ENCODE results near the gene ATP2B2.

ATP2B2 gene

GRCh38 chr3:10408680-10409079, 96.7 kb downstream of the ATP2B2 start:
- DNase-seq (ENCODE audit: low spot score) = no peak
- TF ChIP-seq CTCF (IDR thresholded peaks at IDR 0.05; ENCODE audit: extremely low read depth, insufficient read depth, missing control alignments) = no peak
- in situ Hi-C loops (cut with MboI; ENCODE audit: low pct_unique_long_range_greater_than_20kb, low sequenced_read_pairs, unreplicated experiment) = no loop called here

GRCh38 chr3:10407361-10407760, 98.0 kb downstream of the ATP2B2 start:
- in situ Hi-C loops (cut with MboI; ENCODE audit: low pct_unique_long_range_greater_than_20kb, low sequenced_read_pairs, unreplicated experiment) = no loop called here
- no peak for TF ChIP-seq CTCF (IDR thresholded peaks at IDR 0.05; ENCODE audit: extremely low read depth, insufficient read depth, missing control alignments)
- DNase-seq (ENCODE audit: low spot score) = no peak

GRCh38 chr3:10406414-10406813, 99.0 kb downstream of the ATP2B2 start:
- in situ Hi-C loops (cut with MboI; ENCODE audit: low pct_unique_long_range_greater_than_20kb, low sequenced_read_pairs, unreplicated experiment) = no loop called here
- DNase-seq (ENCODE audit: low spot score) = no peak
- no peak for TF ChIP-seq CTCF (IDR thresholded peaks at IDR 0.05; ENCODE audit: extremely low read depth, insufficient read depth, missing control alignments)

- no peak for TF ChIP-seq CTCF (IDR thresholded peaks at IDR 0.05; ENCODE audit: extremely low read depth, insufficient read depth, missing control alignments)
- in situ Hi-C loops (cut with MboI; ENCODE audit: low pct_unique_long_range_greater_than_20kb, low sequenced_read_pairs, unreplicated experiment) = no loop called here
Measured at GRCh38 chr3:10405816-10406215, 99.6 kb downstream of the ATP2B2 start.

DNA sequence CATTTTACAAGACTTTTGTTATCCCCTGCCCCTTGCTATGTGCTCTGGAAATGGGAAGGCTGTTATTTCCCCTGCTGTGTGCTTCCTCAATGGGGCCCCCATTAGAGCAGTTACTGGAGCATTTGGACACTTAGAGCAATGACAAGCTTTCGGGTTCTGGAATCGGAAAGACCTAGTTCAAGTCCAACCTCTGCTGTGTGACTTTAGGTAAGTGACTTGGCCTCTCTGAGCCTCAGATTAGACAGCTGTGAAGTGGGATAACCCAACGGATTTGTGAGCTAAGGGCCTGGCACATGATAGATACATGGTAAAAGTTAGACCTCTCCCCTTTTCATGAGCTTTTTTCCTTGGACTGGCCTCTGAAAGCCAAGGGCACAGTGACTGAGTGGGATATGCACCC, 100.5 kb downstream of the ATP2B2 start:
- in situ Hi-C loops (cut with MboI; ENCODE audit: low pct_unique_long_range_greater_than_20kb, low sequenced_read_pairs, unreplicated experiment) = no loop called here
- no peak for DNase-seq (ENCODE audit: low spot score)
- TF ChIP-seq CTCF (IDR thresholded peaks at IDR 0.05; ENCODE audit: extremely low read depth, insufficient read depth, missing control alignments) = no peak

More at GRCh38 chr3:10405816-10406215, 99.6 kb downstream of the ATP2B2 start:
- DNase-seq (ENCODE audit: low spot score) = no peak

- TF ChIP-seq CTCF (IDR thresholded peaks at IDR 0.05; ENCODE audit: extremely low read depth, insufficient read depth, missing control alignments) = no peak
- DNase-seq (ENCODE audit: low spot score) = no peak
- in situ Hi-C loops (cut with MboI; ENCODE audit: low pct_unique_long_range_greater_than_20kb, low sequenced_read_pairs, unreplicated experiment) = no loop called here
Measured at GRCh38 chr3:10404377-10404776, 101.0 kb downstream of the ATP2B2 start.

Measured in GM13977 (cell line).